ENCODE data around the gene CRTC1.

DNA sequence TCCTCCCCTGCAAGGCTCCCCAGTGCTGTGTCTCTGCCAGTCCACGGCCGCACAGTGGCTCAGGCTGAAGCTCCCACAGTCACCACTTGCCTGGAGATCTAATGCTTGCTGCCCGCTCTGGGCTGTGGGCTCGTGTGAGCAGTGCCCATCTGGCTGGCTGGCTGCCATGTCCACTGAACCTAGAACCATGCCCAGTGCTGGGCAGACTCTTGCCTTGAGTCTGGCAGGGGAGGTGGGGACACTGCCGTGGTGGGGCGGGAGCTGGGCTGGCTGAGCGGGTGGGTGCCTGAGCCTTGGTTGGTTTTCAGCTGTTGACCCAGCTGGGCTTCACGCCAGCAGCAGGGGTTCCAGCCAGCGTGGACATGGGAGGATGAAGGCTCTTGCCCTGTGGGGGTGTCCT is 52.3 kb downstream of the CRTC1 start:
- TF ChIP-seq CTCF (IDR thresholded peaks at IDR 0.05; ENCODE audit: low read depth, low read length, poor library complexity, severe bottlenecking) (no peak), EZH2phosphoT487 (IDR thresholded peaks at IDR 0.05; ENCODE audit: borderline replicate concordance, low read length) (no peak)

All from DOHH2 (cell line).